H9 (cell line): ENCODE results near the gene GHR. TPM values are rescaled to one million over a fixed set of nuclear protein-coding genes. Genes with fewer than 3 reads are reported as not detected.

Experiments
- DNase-seq: peaks from one replicate; pipeline ENCODE4 v3.0.0-alpha.2; 2017
- H2AFZ ChIP-seq: one replicate; pipeline ENCODE4 v1.6.1; 2013; ENCODE audit warnings: mild to moderate bottlenecking, low read length, control low read depth, moderate library complexity
- H2AK5ac ChIP-seq: 2 replicates; pipeline ENCODE4 v1.6.1; 2013; ENCODE audit warnings: low read length, control low read depth, mixed read lengths; ENCODE audit not compliant: insufficient read length
- H2BK120ac ChIP-seq: one replicate; pipeline ENCODE4 v1.6.1; 2013; ENCODE audit warnings: low read depth, mild to moderate bottlenecking, low read length, control low read depth, inconsistent platforms; ENCODE audit not compliant: poor library complexity, severe bottlenecking
- H2BK12ac ChIP-seq: 2 replicates; pipeline ENCODE4 v1.6.1; 2013; ENCODE audit warnings: low read length, control low read depth, mixed read lengths, low read depth; ENCODE audit not compliant: insufficient read length
- H2BK15ac ChIP-seq: 2 replicates; pipeline ENCODE4 v1.6.1; 2013; ENCODE audit warnings: low read depth, low read length, control low read depth
- H2BK20ac ChIP-seq: one replicate; pipeline ENCODE4 v1.6.1; 2013; ENCODE audit warnings: low read depth, mild to moderate bottlenecking, low read length, control low read depth, inconsistent platforms; ENCODE audit not compliant: poor library complexity, severe bottlenecking
- H2BK5ac ChIP-seq: 2 replicates; pipeline ENCODE4 v1.6.1; 2013; ENCODE audit warnings: low read length, control low read depth, mixed read lengths; ENCODE audit not compliant: insufficient read length
- H3K14ac ChIP-seq: 2 replicates; pipeline ENCODE4 v1.6.1; 2013; ENCODE audit warnings: low read length, control low read depth; ENCODE audit not compliant: insufficient read depth
- H3K18ac ChIP-seq: 2 replicates; pipeline ENCODE4 v1.6.1; 2013; ENCODE audit warnings: low read depth, mild to moderate bottlenecking, mixed read lengths, low read length, control low read depth; ENCODE audit not compliant: insufficient read length
- H3K23ac ChIP-seq: 2 replicates; pipeline ENCODE4 v1.6.1; 2013; ENCODE audit warnings: low read length, control low read depth, mixed read lengths, low read depth; ENCODE audit not compliant: insufficient read length
- H3K23me2 ChIP-seq: 2 replicates; pipeline ENCODE4 v1.6.1; 2013; ENCODE audit warnings: low read depth, mild to moderate bottlenecking, mixed read lengths, low read length, control low read depth; ENCODE audit not compliant: insufficient read length, poor library complexity, severe bottlenecking
- H3K27ac ChIP-seq: 2 replicates; pipeline ENCODE4 v1.5.1; 2013; ENCODE audit warnings: low read length, control low read depth, mixed read lengths, low read depth; ENCODE audit not compliant: insufficient read length
- H3K27me3 ChIP-seq: 2 replicates; pipeline ENCODE4 v1.6.1; 2013; ENCODE audit warnings: low read length, control low read depth, inconsistent platforms; ENCODE audit not compliant: insufficient read depth
- H3K4ac ChIP-seq: 2 replicates; pipeline ENCODE4 v1.6.1; 2013; ENCODE audit warnings: low read depth, mild to moderate bottlenecking, control low read depth, inconsistent platforms, low read length, moderate library complexity
- H3K4me1 ChIP-seq: 2 replicates; pipeline ENCODE4 v1.6.1; 2013; ENCODE audit warnings: low read length, control low read depth, inconsistent platforms; ENCODE audit not compliant: insufficient read depth
- H3K4me2 ChIP-seq: 2 replicates; pipeline ENCODE4 v1.6.1; 2013; ENCODE audit warnings: low read length, control low read depth, mixed read lengths; ENCODE audit not compliant: insufficient read length, insufficient read depth
- H3K56ac ChIP-seq: 2 replicates; pipeline ENCODE4 v1.6.1; 2013; ENCODE audit warnings: low read depth, mild to moderate bottlenecking, mixed read lengths, low read length, control low read depth; ENCODE audit not compliant: insufficient read length
- H3K79me1 ChIP-seq: 2 replicates; pipeline ENCODE4 v1.6.1; 2013; ENCODE audit warnings: low read depth, mild to moderate bottlenecking, moderate library complexity, low read length, control low read depth, inconsistent platforms; ENCODE audit not compliant: insufficient read depth, poor library complexity, severe bottlenecking
- H3K79me2 ChIP-seq: 2 replicates; pipeline ENCODE4 v1.6.1; 2013; ENCODE audit warnings: low read length, control low read depth, inconsistent platforms; ENCODE audit not compliant: insufficient read depth
- H3K9ac ChIP-seq: 2 replicates; pipeline ENCODE4 v1.6.1; 2013; ENCODE audit warnings: low read length, control low read depth, mixed read lengths; ENCODE audit not compliant: insufficient read length; ENCODE audit errors: extremely low read depth
- H3K9me3 ChIP-seq: one replicate; pipeline ENCODE4 v1.6.1; 2013; ENCODE audit warnings: low read depth, low read length, inconsistent platforms; ENCODE audit not compliant: control insufficient read depth
- H3T11ph ChIP-seq: one replicate; pipeline ENCODE4 v1.6.1; 2013; ENCODE audit warnings: mild to moderate bottlenecking, low read length, control low read depth, inconsistent platforms
- H4K20me1 ChIP-seq: one replicate; pipeline ENCODE4 v1.6.1; 2013; ENCODE audit not compliant: control insufficient read depth, insufficient read length, insufficient read depth
- H4K5ac ChIP-seq: 2 replicates; pipeline ENCODE4 v1.6.1; 2013; ENCODE audit warnings: low read depth, mild to moderate bottlenecking, mixed read lengths, low read length, control low read depth; ENCODE audit not compliant: insufficient read length
- H4K8ac ChIP-seq: replicated peaks from 2 replicates; pipeline ENCODE4 v1.6.1; 2013; ENCODE audit warnings: low read length, control low read depth, mixed read lengths, low read depth; ENCODE audit not compliant: insufficient read length
- H4K91ac ChIP-seq: 2 replicates; pipeline ENCODE4 v1.6.1; 2013; ENCODE audit warnings: low read depth, mild to moderate bottlenecking, moderate library complexity, mixed read lengths, low read length, control low read depth; ENCODE audit not compliant: insufficient read length
- H3K27ac Mint-ChIP-seq, 3 experiments: 2 replicates in 2 of 3; 3 replicates in 1 of 3; pipeline ENCODE4 v1.8.0; 2020 to 2021; ENCODE audit warnings: mixed read lengths in 3 of 3, mild to moderate bottlenecking in 1 of 3, moderate library complexity in 1 of 3
- H3K27me3 Mint-ChIP-seq: 2 replicates; pipeline ENCODE4 v1.8.0; 2021; ENCODE audit warnings: low read depth, mild to moderate bottlenecking, moderate library complexity, mixed read lengths
- H3K36me3 Mint-ChIP-seq, 3 experiments: 2 replicates in 2 of 3; 3 replicates in 1 of 3; pipeline ENCODE4 v1.8.0; 2020 to 2021; ENCODE audit warnings: low read depth in 3 of 3, mixed read lengths in 3 of 3; ENCODE audit not compliant: insufficient read depth in 1 of 3
- H3K4me1 Mint-ChIP-seq, 2 experiments: 2 replicates each; pipeline ENCODE4 v1.8.0; 2020; ENCODE audit warnings: mixed read lengths in 2 of 2
- H3K4me3 Mint-ChIP-seq, 2 experiments: 2 replicates in 1 of 2; 3 replicates in 1 of 2; pipeline ENCODE4 v1.8.0; 2020 to 2021; ENCODE audit warnings: mild to moderate bottlenecking in 2 of 2, mixed read lengths in 2 of 2, moderate library complexity in 1 of 2
- H3K9me3 Mint-ChIP-seq, 2 experiments: 2 replicates in 1 of 2; 3 replicates in 1 of 2; pipeline ENCODE4 v1.8.0; 2020; ENCODE audit warnings: mild to moderate bottlenecking in 2 of 2, mixed read lengths in 2 of 2, moderate library complexity in 1 of 2
- CTCF ChIP-seq: fragments of 200-600 bp; sonication (generic); conservative IDR thresholded peaks from 3 replicates; pipeline ENCODE4 v1.8.0; 2021; ENCODE audit warnings: antibody characterized with exemption, mild to moderate bottlenecking
- total RNA-seq: library from RNA; stranded (reverse); gene quantifications from 2 replicates; pipeline ENCODE4 v1.2.1, GENCODE V29; 2021

GHR gene
- total RNA-seq, 1 experiment from 2014 or later: 0.20 TPM

GRCh38 chr5:42770003-42770402 lies 346.8 kb downstream of the GHR start:
- Histone ChIP-seq H3K4me1 (no peaks in the 10 kb centered on the region), H2AFZ (no peak overlapping the region), H4K5ac (no peak overlapping the region), H4K8ac (no peak overlapping the region), H3K9me3 (no peaks in the 10 kb centered on the region), H3K4ac (no peak overlapping the region), H3K9ac (no peak overlapping the region), H3K4me2 (no peak overlapping the region), H2BK12ac (no peak overlapping the region), H2BK120ac (no peak overlapping the region), H3K79me1 (no peaks in the 10 kb centered on the region), H3K79me2 (no peaks in the 10 kb centered on the region), H3K23me2 (no peaks in the 10 kb centered on the region), H3K56ac (no peak overlapping the region), H2BK5ac (no peak overlapping the region), H3K18ac (no peak overlapping the region), H3K27ac (no peak overlapping the region), H2BK15ac (no peak overlapping the region), H3K27me3 (no peaks in the 10 kb centered on the region), H4K91ac (no peak overlapping the region), H3T11ph (no peak overlapping the region), H3K23ac (no peak overlapping the region), H3K14ac (no peak overlapping the region), H4K20me1 (no peaks in the 10 kb centered on the region), H2AK5ac (no peak overlapping the region), H2BK20ac (no peak overlapping the region)
- Mint-ChIP-seq H3K27ac (no peak overlapping the region), H3K36me3 (no peaks in the 10 kb centered on the region), H3K4me3 (no peak overlapping the region), H3K27me3 (no peaks in the 10 kb centered on the region), H3K4me1 (0 out of 4 replicates have a peak, but pooled peaks cover 0 to 3% of the 10 kb centered on the region in 2 experiments), H3K9me3 (no peaks in the 10 kb centered on the region; a peak in 1 of 5 replicates)
- no peak for DNase-seq
- no peak for TF ChIP-seq CTCF
